ENCODE measurements around the gene FNBP1. TPM values are rescaled to one million over a fixed set of nuclear protein-coding genes. Genes with fewer than 3 reads are reported as not detected.

The FNBP1 gene
- total RNA-seq, result 9.8 and 16.4 TPM in 2 replicates

GRCh38 chr9:130042885-130043653 is at the start of gene FNBP1:
FNBP1 (minus strand) TSS chr9:130043189; CDS start chr9:130042975, 214 bp downstream.

GRCh38 chr9:130053504-130054324 is 10.7 kb upstream of the FNBP1 start, which contains the start of gene GPR107:
GPR107 (plus strand) TSS chr9:130053906; CDS start chr9:130053933, 27 bp downstream.

Other genes with a start within 250 kb of the FNBP1 start
- gene TOR1B, start 240.0 kb downstream of the FNBP1 start, total RNA-seq, result 26.8 and 28.8 TPM in 2 replicates
- gene TOR1A, start 219.1 kb downstream of the FNBP1 start, total RNA-seq, result 50.1 and 75.2 TPM in 2 replicates
- gene C9orf78, start 207.9 kb downstream of the FNBP1 start, total RNA-seq, result 26.8 and 34.7 TPM in 2 replicates
- gene USP20, start 207.7 kb downstream of the FNBP1 start, total RNA-seq, result 12.5 and 24.0 TPM in 2 replicates
- gene GPR107, start 10.7 kb upstream of the FNBP1 start, total RNA-seq, result 23.0 and 23.6 TPM in 2 replicates
- 22.8 and 57.9 TPM in 2 replicates for gene NCS1, start 129.2 kb upstream of the FNBP1 start, total RNA-seq
- gene HMCN2, start 222.6 kb upstream of the FNBP1 start, total RNA-seq, result not detected in 2 replicates

Measured in epithelial cell of alveolus of lung (primary cell).